Fibroblast of lung (primary cell): Measurements from ENCODE around the gene CERS6.

ENCODE experiments used
- CTCF ChIP-seq, 2 donors: IDR thresholded peaks in 1 of 2; conservative IDR thresholded peaks in 1 of 2; 1 replicate in 1 of 2; 2 replicates in 1 of 2; pipeline ENCODE4 v1.5.1; 2011 to 2012; ENCODE audit warnings: low read length in 2 of 2, control low read depth in 1 of 2, inconsistent platforms in 1 of 2, low read depth in 1 of 2, mild to moderate bottlenecking in 1 of 2
- EZH2 ChIP-seq: IDR thresholded peaks from 2 replicates; pipeline ENCODE4 v1.5.1; 2012; ENCODE audit warnings: low read length, control low read depth, mild to moderate bottlenecking; ENCODE audit errors: missing control alignments

GRCh38 chr2:168611896-168612650 lies 156.0 kb downstream of the CERS6 start:
- TF ChIP-seq CTCF (conservative IDR thresholded peaks at IDR 0.05 in 1 of 2, IDR thresholded peaks at IDR 0.05 in 1 of 2; ENCODE audit: low read depth in 1 of 2, low read length in 2 of 2) (no peak), EZH2 (no peak)
